Calu3 (cell line): ENCODE measurements around the gene CDKAL1. TPM values are rescaled to one million over a fixed set of nuclear protein-coding genes. Genes with fewer than 3 reads are reported as not detected.

Experiments used
- BruUV-seq: library from RNA; stranded (reverse); fragments of 400-500 nt; replicated peaks from 2 replicates; lab custom pipeline; 2021; lab: Mats Ljungman, UMichigan
- CTCF ChIA-PET: fragments of 300-600 bp; sonication (Branson Sonifier 250); formaldehyde crosslinking; loops from one replicate; lab custom pipeline; 2022; ENCODE audit warnings: antibody characterized with exemption; lab: Charles Lee
- DNase-seq: peaks from one replicate; pipeline ENCODE4 v3.0.0; 2022
- H3K27ac Mint-ChIP-seq: one replicate; pipeline ENCODE4 v1.8.0; 2022; ENCODE audit warnings: mixed read lengths; ENCODE audit not compliant: unreplicated experiment
- H3K27me3 Mint-ChIP-seq: one replicate; pipeline ENCODE4 v1.8.0; 2022; ENCODE audit warnings: mixed read lengths; ENCODE audit not compliant: unreplicated experiment
- H3K36me3 Mint-ChIP-seq: one replicate; pipeline ENCODE4 v1.8.0; 2022; ENCODE audit warnings: mild to moderate bottlenecking, moderate library complexity, mixed read lengths; ENCODE audit not compliant: insufficient read depth, unreplicated experiment
- H3K4me1 Mint-ChIP-seq: one replicate; pipeline ENCODE4 v1.8.0; 2022; ENCODE audit warnings: mild to moderate bottlenecking, low read depth, mixed read lengths; ENCODE audit not compliant: unreplicated experiment
- H3K4me3 Mint-ChIP-seq: one replicate; pipeline ENCODE4 v1.8.0; 2022; ENCODE audit warnings: mild to moderate bottlenecking, low read depth, moderate library complexity, mixed read lengths; ENCODE audit not compliant: unreplicated experiment
- H3K9me3 Mint-ChIP-seq: one replicate; pipeline ENCODE4 v1.8.0; 2022; ENCODE audit warnings: low read depth, mixed read lengths; ENCODE audit not compliant: unreplicated experiment
- intact Hi-C: fragments of 100-400 bp; cut with micrococcal nuclease; formaldehyde crosslinking; loops from one replicate; pipeline ENCODE4 v1.10.0; 2022; ENCODE audit not compliant: unreplicated experiment
- total RNA-seq: library from RNA; stranded (reverse); gene quantifications from 2 replicates; pipeline ENCODE4 v1.2.3, GENCODE V29; 2022
- TF ChIP-seq, protein P1 (sequence below): fragments of 200-600 bp; IDR thresholded peaks from one replicate; pipeline ENCODE4 v1.8.0; 2022; ENCODE audit warnings: antibody characterized with exemption; ENCODE audit not compliant: unreplicated experiment

The CDKAL1 gene
- total RNA-seq, 1 experiment from 2014 or later, result 39.6 TPM

DNA sequence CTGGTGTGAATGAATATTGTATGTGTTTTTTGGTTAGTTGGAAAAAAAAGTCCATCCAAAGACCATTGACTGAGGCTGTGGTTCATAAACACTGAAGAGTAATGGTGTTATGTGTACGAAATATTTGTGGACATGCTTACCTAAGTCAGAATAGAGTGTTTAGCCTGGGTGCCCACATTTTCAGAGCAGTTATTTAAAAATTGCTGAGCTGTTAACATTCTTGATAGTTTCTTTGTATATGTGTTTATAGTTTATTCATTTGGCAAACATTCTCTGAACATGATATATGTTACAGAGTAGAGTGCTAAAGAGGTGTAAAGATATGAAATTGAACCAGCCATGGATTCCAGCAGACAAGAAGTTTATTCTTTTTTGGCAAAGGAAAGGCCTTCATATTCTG is 20.6 kb downstream of the CDKAL1 start:
- TF ChIP-seq, protein P1, sequence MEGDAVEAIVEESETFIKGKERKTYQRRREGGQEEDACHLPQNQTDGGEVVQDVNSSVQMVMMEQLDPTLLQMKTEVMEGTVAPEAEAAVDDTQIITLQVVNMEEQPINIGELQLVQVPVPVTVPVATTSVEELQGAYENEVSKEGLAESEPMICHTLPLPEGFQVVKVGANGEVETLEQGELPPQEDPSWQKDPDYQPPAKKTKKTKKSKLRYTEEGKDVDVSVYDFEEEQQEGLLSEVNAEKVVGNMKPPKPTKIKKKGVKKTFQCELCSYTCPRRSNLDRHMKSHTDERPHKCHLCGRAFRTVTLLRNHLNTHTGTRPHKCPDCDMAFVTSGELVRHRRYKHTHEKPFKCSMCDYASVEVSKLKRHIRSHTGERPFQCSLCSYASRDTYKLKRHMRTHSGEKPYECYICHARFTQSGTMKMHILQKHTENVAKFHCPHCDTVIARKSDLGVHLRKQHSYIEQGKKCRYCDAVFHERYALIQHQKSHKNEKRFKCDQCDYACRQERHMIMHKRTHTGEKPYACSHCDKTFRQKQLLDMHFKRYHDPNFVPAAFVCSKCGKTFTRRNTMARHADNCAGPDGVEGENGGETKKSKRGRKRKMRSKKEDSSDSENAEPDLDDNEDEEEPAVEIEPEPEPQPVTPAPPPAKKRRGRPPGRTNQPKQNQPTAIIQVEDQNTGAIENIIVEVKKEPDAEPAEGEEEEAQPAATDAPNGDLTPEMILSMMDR, result no peak
- H3K4me1 Mint-ChIP-seq, result no peaks in the 10 kb centered on the region
- DNase-seq, result no peak
- CTCF ChIA-PET, result interaction anchor here (0.6 to 0.8 kb wide), 3 partner anchors 10 to 980 kb away, joined by 3 to 10 read pairs (median 4); no protein-coding TSS in a partner anchor
- BruUV-seq, result no TSS peak
- H3K9me3 Mint-ChIP-seq, result no peaks in the 10 kb centered on the region
- intact Hi-C loops, result no loop called here
- no peak overlapping the region for H3K4me3 Mint-ChIP-seq
- no peaks in the 10 kb centered on the region for H3K27me3 Mint-ChIP-seq
- no peak overlapping the region for H3K27ac Mint-ChIP-seq
- H3K36me3 Mint-ChIP-seq, result peaks cover 14% of the 10 kb centered on the region

DNA sequence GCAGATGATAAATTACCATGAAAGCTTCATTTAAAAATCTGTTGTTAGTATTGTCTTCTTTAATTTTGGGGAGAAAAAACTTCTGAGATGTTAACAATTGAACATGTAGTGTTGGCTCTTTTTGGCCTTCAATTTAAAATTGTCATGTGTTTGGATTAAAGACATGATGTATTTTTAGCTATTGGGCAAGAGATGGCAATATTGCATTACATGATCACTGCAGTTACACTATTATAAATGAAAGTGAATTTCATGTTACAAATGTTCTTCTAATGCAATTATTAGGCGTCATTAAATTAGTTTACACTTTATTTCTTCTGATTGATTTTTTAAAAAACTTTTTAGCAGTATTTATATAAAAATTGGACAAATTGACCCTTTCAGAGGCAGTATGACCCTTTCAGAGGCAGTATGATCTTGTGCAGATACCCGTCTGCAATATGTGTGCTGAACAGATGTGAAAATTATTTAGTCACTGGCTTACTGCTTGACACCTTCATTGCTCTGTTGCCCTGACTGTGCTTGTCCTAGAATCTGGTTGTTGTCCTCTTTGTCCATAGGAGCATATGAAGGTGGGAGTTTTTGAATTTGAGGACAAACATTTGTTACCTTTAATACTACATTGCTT is 25.8 kb downstream of the CDKAL1 start:
- Mint-ChIP-seq H3K9me3 (no peaks in the 10 kb centered on the region), H3K4me3 (no peak overlapping the region), H3K4me1 (no peaks in the 10 kb centered on the region), H3K36me3 (no peaks in the 10 kb centered on the region), H3K27ac (no peak overlapping the region), H3K27me3 (no peaks in the 10 kb centered on the region)
- CTCF ChIA-PET, result interaction anchor here (0.6 to 2.0 kb wide), 3 partner anchors 868 to 1029 kb away, joined by 3 to 7 read pairs (median 4); no protein-coding TSS in a partner anchor
- intact Hi-C loops, result loop anchor here (5.0 to 10.0 kb wide), 2 partner anchors 462 to 1385 kb away; no protein-coding TSS in a partner anchor
- TF ChIP-seq, protein P1, result no peak
- BruUV-seq, result no TSS peak
- DNase-seq, result no peak

DNA sequence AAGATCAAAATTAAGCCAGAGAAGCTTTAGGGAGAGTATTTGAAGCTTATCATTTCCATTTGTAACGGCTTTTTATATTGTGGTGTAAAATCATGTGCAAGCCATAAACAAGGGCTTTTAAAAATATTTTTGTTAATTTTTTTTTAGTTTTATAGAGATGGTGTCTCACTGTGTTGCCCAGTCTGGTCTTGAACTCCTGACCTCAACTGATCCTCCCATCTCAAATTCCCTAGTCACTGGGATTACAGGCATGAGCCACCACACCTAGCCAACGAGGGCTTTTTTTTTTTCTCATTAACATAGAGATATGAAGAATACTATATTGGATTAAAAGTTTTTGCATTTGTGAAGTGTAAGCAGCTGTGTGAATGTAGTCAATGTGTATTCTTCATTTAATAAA is 29.1 kb downstream of the CDKAL1 start:
- intact Hi-C loops, result loop anchor here (5.0 to 10.0 kb wide), 2 partner anchors 459 to 1381 kb away; no protein-coding TSS in a partner anchor
- no TSS peak for BruUV-seq
- H3K27me3 Mint-ChIP-seq, result no peaks in the 10 kb centered on the region
- peaks cover under 1% of the 10 kb centered on the region for H3K4me1 Mint-ChIP-seq
- no peaks in the 10 kb centered on the region for H3K9me3 Mint-ChIP-seq
- no peak overlapping the region for H3K27ac Mint-ChIP-seq
- TF ChIP-seq, protein P1, result no peak
- no peak overlapping the region for H3K4me3 Mint-ChIP-seq
- CTCF ChIA-PET, result interaction anchor here (0.6 to 1.9 kb wide), 7 partner anchors 117 to 1030 kb away, joined by 3 to 33 read pairs (median 6); partner anchors contain the start of gene SOX4
- no peaks in the 10 kb centered on the region for H3K36me3 Mint-ChIP-seq
- DNase-seq, result no peak

DNA sequence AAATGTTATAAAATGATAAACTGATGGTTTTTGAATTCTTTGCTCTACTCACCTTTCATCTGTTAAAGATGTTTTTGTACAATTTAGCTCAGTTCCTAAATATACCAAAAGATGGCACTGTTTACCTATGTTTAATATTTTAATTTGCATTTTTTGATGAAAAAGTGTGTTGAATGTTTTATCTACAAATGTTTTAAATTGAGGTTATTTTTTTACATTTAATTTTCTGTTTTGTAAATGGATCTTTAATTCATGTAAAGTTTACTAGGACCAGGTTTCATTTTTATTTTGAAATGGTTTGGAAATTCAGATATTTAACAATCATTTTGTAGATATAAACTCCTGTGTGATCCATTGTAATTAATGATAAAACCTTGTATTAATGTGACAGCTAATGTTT is 30.0 kb downstream of the CDKAL1 start:
- intact Hi-C loops, result loop anchor here (1.0 to 10.0 kb wide), 4 partner anchors 313 to 1381 kb away; no protein-coding TSS in a partner anchor
- H3K9me3 Mint-ChIP-seq, result peaks cover 2% of the 10 kb centered on the region
- DNase-seq, result no peak

More for the DNA sequence above, 30.0 kb downstream of the CDKAL1 start:
- H3K27ac Mint-ChIP-seq, result no peak overlapping the region
- peaks cover 4% of the 10 kb centered on the region for H3K36me3 Mint-ChIP-seq
- no peak overlapping the region for H3K4me3 Mint-ChIP-seq
- no peaks in the 10 kb centered on the region for H3K27me3 Mint-ChIP-seq
- TF ChIP-seq, protein P1, result peak; percentile 69
- H3K4me1 Mint-ChIP-seq, result peaks cover 9% of the 10 kb centered on the region
- CTCF ChIA-PET, result interaction anchor here (0.6 to 1.9 kb wide), 14 partner anchors 9 to 1029 kb away, joined by 3 to 33 read pairs (median 4); partner anchors contain the start of gene SOX4
- BruUV-seq, result no TSS peak
